GM12878 (cell line): Measurements from ENCODE around the gene HSF5. TPM values are rescaled to one million over a fixed set of nuclear protein-coding genes. Genes with fewer than 3 reads are reported as not detected.

Experiments used
- BCL11A ChIP-seq: IDR thresholded peaks from 2 replicates; pipeline ENCODE4 v1.6.1; 2011; ENCODE audit warnings: low read depth, low read length
- BHLHE40 ChIP-seq, 2 experiments: fragments of 450-650 bp in 1 of 2; IDR thresholded peaks; 2 replicates each; pipeline ENCODE4 v1.6.1; 2011 to 2017; ENCODE audit warnings: low read depth in 2 of 2, borderline replicate concordance in 1 of 2, improper control_type of control experiment in 1 of 2, low read length in 1 of 2, mild to moderate bottlenecking in 1 of 2
- CBFB ChIP-seq: IDR thresholded peaks from 2 replicates; pipeline ENCODE4 v1.6.1; 2016; ENCODE audit warnings: antibody characterized with exemption, low read depth
- GABPA ChIP-seq: IDR thresholded peaks from 2 replicates; pipeline ENCODE4 v1.6.1; 2014; ENCODE audit warnings: antibody characterized with exemption, low read depth, mild to moderate bottlenecking, inconsistent platforms
- KLF5 ChIP-seq: fragments of 450-650 bp; IDR thresholded peaks from 2 replicates; pipeline ENCODE4 v1.6.1; 2014; ENCODE audit warnings: mild to moderate bottlenecking; ENCODE audit not compliant: partially characterized antibody
- MEF2B ChIP-seq: fragments of 450-650 bp; IDR thresholded peaks from 2 replicates; pipeline ENCODE4 v1.6.1; 2018; ENCODE audit warnings: mild to moderate bottlenecking, moderate library complexity; ENCODE audit not compliant: partially characterized antibody, poor library complexity, severe bottlenecking
- MYB ChIP-seq: fragments of 150-350 bp; IDR thresholded peaks from 2 replicates; pipeline ENCODE4 v1.6.1; 2014; ENCODE audit warnings: mild to moderate bottlenecking, low read depth, low read length, borderline replicate concordance
- NFYB ChIP-seq: IDR thresholded peaks from 2 replicates; pipeline ENCODE4 v1.6.1; 2011; ENCODE audit warnings: low read depth, mild to moderate bottlenecking, low read length, improper control_type of control experiment, moderate library complexity; ENCODE audit not compliant: insufficient read depth
- POLR2A ChIP-seq: IDR thresholded peaks from 2 replicates; pipeline ENCODE4 v1.6.1; 2011; ENCODE audit warnings: low read depth, mild to moderate bottlenecking, low read length
- POLR2AphosphoS5 ChIP-seq: IDR thresholded peaks from 2 replicates; pipeline ENCODE4 v1.6.1; 2011; ENCODE audit warnings: mild to moderate bottlenecking, low read length, inconsistent platforms
- RB1 ChIP-seq: fragments of 450-650 bp; formaldehyde crosslinking; IDR thresholded peaks from 2 replicates; pipeline ENCODE4 v1.6.1; 2017; ENCODE audit warnings: mild to moderate bottlenecking, borderline replicate concordance
- SIX5 ChIP-seq: IDR thresholded peaks from 2 replicates; pipeline ENCODE4 v1.6.1; 2011; ENCODE audit warnings: mild to moderate bottlenecking, low read depth, low read length, moderate library complexity; ENCODE audit not compliant: severe bottlenecking
- SPI1 ChIP-seq: IDR thresholded peaks from 2 replicates; pipeline ENCODE4 v1.6.1; 2011; ENCODE audit warnings: low read depth, mild to moderate bottlenecking, low read length, moderate library complexity, borderline replicate concordance; ENCODE audit not compliant: insufficient read depth
- STAT3 ChIP-seq: IDR thresholded peaks from 2 replicates; pipeline ENCODE4 v1.6.1; 2011; ENCODE audit warnings: low read depth, low read length, improper control_type of control experiment
- TAF1 ChIP-seq: IDR thresholded peaks from 2 replicates; pipeline ENCODE4 v1.6.1; 2011; ENCODE audit warnings: mild to moderate bottlenecking, low read depth, low read length, borderline replicate concordance
- ZNF274 ChIP-seq: IDR thresholded peaks from one replicate; pipeline ENCODE4 v1.8.0; 2011; ENCODE audit not compliant: insufficient read length, insufficient read depth
- ZSCAN29 ChIP-seq: fragments of 450-650 bp; IDR thresholded peaks from 2 replicates; pipeline ENCODE4 v1.6.1; 2017; ENCODE audit warnings: mild to moderate bottlenecking, moderate library complexity
- ZZZ3 ChIP-seq: IDR thresholded peaks from 2 replicates; pipeline ENCODE4 v1.6.1; 2011; ENCODE audit warnings: low read depth; ENCODE audit not compliant: control insufficient read depth, insufficient read length
- polyA plus RNA-seq, 11 experiments: library from polyadenylated mRNA; depleted of rRNA in 4 of 11; unstranded in 6 of 11; stranded (reverse) in 5 of 11; fragments of >200 nt; fragmentation: Nextera tagmentation in 4 of 11; fragmentation: Illumina TruSeq in 1 of 11; extraction: Ambion mirVana in 4 of 11; extraction: Trizol in 1 of 11; gene quantifications; 1 replicate in 1 of 11; 2 replicates in 10 of 11; pipeline versions ENCODE4 v1.2.1 to v1.2.3, GENCODE V29; 2011 to 2016; ENCODE audit warnings: inconsistent platforms in 2 of 11, missing spikeins in 2 of 11, low read depth in 1 of 11
- total RNA-seq, 4 experiments: library from RNA; depleted of rRNA in 3 of 4; stranded (reverse); fragments of >200 nt in 3 of 4; fragmentation: Illumina TruSeq in 1 of 4; extraction: Trizol in 1 of 4; gene quantifications; 2 replicates each; pipeline versions ENCODE4 v1.2.1 to v1.2.3, GENCODE V29; 2013 to 2021
- TF ChIP-seq, protein P1 (sequence below): fragments of 450-650 bp; IDR thresholded peaks from 2 replicates; pipeline ENCODE4 v1.6.1; 2017; ENCODE audit warnings: mild to moderate bottlenecking, moderate library complexity
- TF ChIP-seq, protein P2 (sequence below): fragments of 450-650 bp; formaldehyde crosslinking; IDR thresholded peaks from 2 replicates; pipeline ENCODE4 v1.5.0; 2022; ENCODE audit warnings: mild to moderate bottlenecking, missing genetic modification characterization

HSF5 gene
- total and polyA plus RNA-seq, 10 of the 15 experiments (the other 5 are each of a cell fraction or from before 2014, with no cell fraction given): 0.02 to 0.18 (median 0.06) TPM; not detected in 4

DNA sequence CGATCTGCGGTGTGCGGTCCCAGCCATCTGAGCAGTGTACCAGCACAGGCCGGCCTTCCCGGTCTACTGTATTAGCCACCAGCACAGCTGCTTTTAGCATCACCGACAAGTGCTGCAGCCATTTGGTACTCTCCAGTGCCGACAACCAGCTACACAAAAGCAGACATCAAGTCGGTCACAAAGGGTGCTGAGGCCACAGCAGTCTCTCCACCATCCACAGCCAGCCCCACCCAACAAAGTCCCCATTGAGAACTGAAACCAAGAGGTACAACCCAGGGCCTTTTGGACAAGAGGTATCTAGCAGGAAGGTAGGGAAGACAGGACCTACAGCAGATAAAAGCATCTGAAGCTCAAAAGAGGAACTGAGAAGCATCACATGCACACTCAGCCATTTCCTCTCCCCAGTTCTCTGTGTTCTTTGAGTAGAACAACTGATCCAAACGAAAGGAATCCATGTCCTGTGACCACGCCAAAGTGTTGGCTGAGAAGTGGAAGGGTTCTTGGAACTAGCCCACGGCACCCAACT, 16.7 kb upstream of the HSF5 start (continued):
- no peak for TF ChIP-seq KLF5
- no peak; the same call in 1 of the 2 replicates for TF ChIP-seq POLR2A
- TF ChIP-seq RB1: no peak
- TF ChIP-seq ZSCAN29: no peak
- no peak for TF ChIP-seq BCL11A
- no peak for TF ChIP-seq NFYB
- no peak for TF ChIP-seq ZNF274
- TF ChIP-seq, protein P1, sequence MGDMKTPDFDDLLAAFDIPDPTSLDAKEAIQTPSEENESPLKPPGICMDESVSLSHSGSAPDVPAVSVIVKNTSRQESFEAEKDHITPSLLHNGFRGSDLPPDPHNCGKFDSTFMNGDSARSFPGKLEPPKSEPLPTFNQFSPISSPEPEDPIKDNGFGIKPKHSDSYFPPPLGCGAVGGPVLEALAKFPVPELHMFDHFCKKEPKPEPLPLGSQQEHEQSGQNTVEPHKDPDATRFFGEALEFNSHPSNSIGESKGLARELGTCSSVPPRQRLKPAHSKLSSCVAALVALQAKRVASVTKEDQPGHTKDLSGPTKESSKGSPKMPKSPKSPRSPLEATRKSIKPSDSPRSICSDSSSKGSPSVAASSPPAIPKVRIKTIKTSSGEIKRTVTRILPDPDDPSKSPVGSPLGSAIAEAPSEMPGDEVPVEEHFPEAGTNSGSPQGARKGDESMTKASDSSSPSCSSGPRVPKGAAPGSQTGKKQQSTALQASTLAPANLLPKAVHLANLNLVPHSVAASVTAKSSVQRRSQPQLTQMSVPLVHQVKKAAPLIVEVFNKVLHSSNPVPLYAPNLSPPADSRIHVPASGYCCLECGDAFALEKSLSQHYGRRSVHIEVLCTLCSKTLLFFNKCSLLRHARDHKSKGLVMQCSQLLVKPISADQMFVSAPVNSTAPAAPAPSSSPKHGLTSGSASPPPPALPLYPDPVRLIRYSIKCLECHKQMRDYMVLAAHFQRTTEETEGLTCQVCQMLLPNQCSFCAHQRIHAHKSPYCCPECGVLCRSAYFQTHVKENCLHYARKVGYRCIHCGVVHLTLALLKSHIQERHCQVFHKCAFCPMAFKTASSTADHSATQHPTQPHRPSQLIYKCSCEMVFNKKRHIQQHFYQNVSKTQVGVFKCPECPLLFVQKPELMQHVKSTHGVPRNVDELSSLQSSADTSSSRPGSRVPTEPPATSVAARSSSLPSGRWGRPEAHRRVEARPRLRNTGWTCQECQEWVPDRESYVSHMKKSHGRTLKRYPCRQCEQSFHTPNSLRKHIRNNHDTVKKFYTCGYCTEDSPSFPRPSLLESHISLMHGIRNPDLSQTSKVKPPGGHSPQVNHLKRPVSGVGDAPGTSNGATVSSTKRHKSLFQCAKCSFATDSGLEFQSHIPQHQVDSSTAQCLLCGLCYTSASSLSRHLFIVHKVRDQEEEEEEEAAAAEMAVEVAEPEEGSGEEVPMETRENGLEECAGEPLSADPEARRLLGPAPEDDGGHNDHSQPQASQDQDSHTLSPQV: no peak
- no peak for TF ChIP-seq ZZZ3
- 0 out of 2 replicates have a peak, but pooled peaks have one; percentile 17 for TF ChIP-seq STAT3
- no peak for TF ChIP-seq GABPA
- TF ChIP-seq, protein P2, sequence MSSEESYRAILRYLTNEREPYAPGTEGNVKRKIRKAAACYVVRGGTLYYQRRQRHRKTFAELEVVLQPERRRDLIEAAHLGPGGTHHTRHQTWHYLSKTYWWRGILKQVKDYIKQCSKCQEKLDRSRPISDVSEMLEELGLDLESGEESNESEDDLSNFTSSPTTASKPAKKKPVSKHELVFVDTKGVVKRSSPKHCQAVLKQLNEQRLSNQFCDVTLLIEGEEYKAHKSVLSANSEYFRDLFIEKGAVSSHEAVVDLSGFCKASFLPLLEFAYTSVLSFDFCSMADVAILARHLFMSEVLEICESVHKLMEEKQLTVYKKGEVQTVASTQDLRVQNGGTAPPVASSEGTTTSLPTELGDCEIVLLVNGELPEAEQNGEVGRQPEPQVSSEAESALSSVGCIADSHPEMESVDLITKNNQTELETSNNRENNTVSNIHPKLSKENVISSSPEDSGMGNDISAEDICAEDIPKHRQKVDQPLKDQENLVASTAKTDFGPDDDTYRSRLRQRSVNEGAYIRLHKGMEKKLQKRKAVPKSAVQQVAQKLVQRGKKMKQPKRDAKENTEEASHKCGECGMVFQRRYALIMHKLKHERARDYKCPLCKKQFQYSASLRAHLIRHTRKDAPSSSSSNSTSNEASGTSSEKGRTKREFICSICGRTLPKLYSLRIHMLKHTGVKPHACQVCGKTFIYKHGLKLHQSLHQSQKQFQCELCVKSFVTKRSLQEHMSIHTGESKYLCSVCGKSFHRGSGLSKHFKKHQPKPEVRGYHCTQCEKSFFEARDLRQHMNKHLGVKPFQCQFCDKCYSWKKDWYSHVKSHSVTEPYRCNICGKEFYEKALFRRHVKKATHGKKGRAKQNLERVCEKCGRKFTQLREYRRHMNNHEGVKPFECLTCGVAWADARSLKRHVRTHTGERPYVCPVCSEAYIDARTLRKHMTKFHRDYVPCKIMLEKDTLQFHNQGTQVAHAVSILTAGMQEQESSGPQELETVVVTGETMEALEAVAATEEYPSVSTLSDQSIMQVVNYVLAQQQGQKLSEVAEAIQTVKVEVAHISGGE (CRISPR knock-in tag): no peak
- no peak for TF ChIP-seq POLR2AphosphoS5
- TF ChIP-seq SIX5: no peak
- TF ChIP-seq CBFB: no peak
- no peak for TF ChIP-seq MYB
- TF ChIP-seq TAF1: 0 out of 2 replicates have a peak, but pooled peaks have one; percentile 45
- TF ChIP-seq SPI1: peak; percentile 100
- TF ChIP-seq BHLHE40 (IDR thresholded peaks at IDR 0.05; ENCODE audit: borderline replicate concordance in 1 of 2, low read depth in 2 of 2, low read length in 1 of 2): peak; percentile 72 to 75; a peak in 3 of 4 replicates
- no peak for TF ChIP-seq MEF2B
- TF ChIP-seq, all 136 proteins: peak for 34
